Erythroblast (primary cell): ENCODE results near the gene ASL.
"Not testable (repeated sequence)": the region's sequence is repeated elsewhere in the genome, so short reads cannot be mapped to it uniquely, and the experiment has no call there.

Experiments
- DNase-seq, 2 experiments: peaks; one replicate each; lab custom pipeline; 2025; lab: John Stamatoyannopoulos, UW
- GATA1 ChIP-seq: IDR thresholded peaks from 2 replicates; pipeline ENCODE4 v1.6.1; 2011; ENCODE audit warnings: low read depth, mild to moderate bottlenecking, control low read depth, low read length, moderate library complexity
- POLR2A ChIP-seq: IDR thresholded peaks from 2 replicates; pipeline ENCODE4 v1.6.1; 2011; ENCODE audit warnings: mild to moderate bottlenecking, low read length

Gene ASL

GRCh38 chr7:66119245-66119850 lies 43.7 kb downstream of the ASL start:
- no peak for DNase-seq

DNA sequence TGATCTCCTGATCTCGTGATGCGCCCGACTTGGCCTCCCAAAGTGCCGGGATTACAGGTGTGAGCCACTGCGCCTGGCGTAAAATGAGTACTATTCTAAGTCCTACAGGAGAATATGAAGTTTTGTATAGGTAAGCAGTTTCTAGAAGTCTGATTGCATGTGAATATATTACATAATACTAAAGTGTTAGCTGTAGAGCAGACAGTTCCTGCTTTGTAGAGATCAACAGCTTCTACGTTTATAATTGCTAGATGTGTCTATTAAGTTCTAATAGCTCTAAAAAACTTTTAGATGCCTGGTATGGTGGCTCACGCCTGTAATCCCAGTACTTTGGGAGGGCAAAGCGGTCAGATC lies 47.5 kb downstream of the ASL start:
- TF ChIP-seq GATA1 (no peak), POLR2A (no peak)
- no peak for DNase-seq

More at GRCh38 chr7:66119245-66119850, 43.7 kb downstream of the ASL start:
- no peak for TF ChIP-seq GATA1
- no peak for TF ChIP-seq POLR2A

DNA sequence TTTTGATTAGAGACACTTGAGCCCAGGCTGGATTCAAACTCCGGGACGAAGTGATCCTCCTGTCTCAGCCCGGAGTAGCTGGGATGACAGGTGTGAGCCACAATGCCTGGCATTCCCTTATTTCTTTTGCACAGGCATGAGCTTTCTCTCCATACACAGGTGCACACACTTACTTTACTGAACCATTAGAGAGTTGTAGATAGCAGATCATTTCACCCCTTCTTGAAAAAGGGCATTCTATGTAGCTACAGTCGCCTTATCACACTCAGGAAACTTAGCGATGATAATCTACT lies 48.9 kb downstream of the ASL start:
- not testable (repeated sequence) for DNase-seq

GRCh38 chr7:66125052-66125694 lies 49.6 kb downstream of the ASL start:
- DNase-seq = no peak
- TF ChIP-seq POLR2A = no peak
- no peak for TF ChIP-seq GATA1

DNA sequence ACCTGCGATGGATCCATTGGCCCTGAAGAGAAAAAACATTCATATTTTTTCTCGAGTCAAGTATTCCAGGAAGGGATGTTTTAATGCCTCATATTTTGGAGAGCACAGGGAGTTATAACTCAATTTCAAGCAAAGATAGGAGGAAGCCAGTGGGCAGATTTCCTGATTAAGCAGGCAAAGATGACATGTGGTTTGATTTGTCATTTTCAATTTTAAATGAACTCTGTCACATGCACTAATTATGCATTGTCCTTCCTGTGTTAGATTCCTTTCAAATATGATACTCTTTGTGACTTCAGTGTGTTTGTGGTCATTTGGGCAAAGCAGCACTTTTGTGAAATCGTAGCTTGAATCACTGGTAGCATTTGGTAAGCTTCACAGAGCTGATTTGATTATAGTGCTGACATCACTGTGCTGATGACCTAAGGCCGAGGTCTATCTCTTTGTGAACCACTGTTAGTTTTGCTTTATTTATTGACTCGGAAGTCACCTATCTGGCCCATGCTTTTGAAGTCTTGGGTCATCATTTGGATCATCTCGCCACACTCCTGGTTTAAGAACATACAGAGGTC lies 50.2 kb downstream of the ASL start:
- DNase-seq = not testable (repeated sequence)

DNA sequence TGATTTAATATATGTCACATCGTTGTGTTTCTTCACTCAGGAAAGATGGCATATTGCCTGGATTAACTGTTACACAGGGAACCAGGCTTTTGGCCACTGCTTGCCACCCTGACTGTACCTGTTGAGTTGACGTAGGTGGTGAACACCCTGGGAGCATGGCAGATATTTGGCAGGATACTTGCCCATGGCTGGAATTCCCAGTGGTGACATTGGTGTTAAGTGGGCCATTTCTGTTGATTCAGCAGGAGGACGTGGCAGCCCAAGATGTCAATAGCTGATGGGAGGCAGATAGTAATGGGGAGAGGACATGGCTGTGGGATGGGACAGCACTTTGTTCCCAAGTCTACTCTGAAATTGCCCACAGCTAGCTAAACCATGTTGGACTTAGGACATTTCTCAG lies 51.6 kb downstream of the ASL start:
- DNase-seq = not testable (repeated sequence)

DNA sequence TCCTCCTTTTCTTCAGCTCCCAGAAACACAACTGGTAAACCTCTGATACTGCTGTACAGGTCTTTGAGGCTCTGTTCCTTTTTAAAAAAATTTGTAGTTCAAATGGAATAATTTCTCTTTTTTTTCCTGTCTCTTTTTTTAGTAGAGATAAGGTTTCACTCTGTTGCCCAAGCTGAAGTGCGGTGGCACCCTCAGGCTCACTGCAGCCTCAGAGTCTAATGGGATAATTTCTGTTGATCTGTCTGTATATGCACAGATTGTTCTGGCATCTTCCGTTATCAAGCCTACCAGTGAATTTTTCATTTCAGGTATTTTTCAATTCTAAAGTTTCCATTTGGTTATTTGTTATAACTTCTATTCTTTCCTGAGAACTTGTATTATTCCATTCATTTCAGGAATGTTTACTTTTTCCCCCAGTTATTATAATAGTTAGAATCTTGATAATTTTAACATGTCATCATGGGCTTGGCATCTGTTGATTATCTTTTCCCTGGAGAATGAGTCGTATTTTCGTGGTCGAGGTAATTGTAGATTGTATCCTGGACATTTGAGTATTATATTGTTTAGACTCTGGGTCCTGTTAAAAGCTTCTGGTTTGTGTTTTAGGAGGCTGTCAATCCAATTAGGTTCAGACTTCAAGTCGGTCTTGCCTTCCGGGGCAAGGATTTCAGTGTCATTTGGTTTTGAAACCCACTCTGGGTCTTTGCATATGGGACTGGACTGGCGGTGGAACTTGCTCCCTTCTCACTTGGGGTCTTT lies 63.6 kb downstream of the ASL start:
- DNase-seq = no peak
- TF ChIP-seq GATA1 (no peak), POLR2A (no peak)

DNA sequence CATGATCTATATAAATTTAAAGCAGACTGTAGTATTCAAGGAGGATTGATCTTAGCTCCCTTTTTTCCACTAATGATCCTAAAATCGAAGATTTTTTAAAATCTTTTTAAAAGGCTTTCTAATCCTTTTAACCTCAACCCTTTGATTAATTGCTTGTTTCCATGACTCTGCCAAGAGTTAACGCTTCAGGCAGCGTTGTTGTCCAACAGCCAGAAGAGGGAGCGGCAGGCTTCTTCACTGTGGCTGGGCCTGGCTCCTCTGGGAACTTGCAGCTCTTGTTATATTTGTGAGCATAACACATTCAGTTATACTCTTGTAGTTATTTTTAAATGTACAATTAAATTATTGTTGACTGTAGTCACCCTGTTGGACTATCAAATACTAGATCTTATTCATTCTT lies 65.3 kb downstream of the ASL start:
- TF ChIP-seq POLR2A = no peak
- TF ChIP-seq GATA1 = no peak
- DNase-seq = peak in 1 of 2 experiments; percentile 7

DNA sequence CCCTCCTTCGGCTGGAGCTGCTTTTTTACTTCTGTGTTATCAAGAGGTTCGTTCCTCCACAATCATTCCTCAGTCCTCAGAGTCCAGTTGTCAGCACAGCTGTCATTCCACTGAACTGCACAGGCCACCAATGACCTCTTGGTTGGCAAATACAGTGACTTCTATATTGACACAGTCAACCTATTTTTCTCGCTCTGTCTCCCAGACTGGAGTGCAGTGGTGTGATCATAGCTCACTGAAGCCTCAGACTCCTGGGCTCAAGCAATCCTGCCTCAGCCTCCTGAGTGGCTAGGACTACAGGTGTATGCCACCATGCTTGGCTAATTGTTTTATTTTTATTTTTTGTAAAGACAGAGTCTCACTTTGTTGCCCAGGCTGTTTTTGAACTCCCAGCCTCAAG lies 66.7 kb downstream of the ASL start:
- TF ChIP-seq POLR2A = no peak
- no peak for TF ChIP-seq GATA1
- no peak for DNase-seq

- no peak for DNase-seq
- no peak for TF ChIP-seq GATA1
- TF ChIP-seq POLR2A = no peak
Measured at GRCh38 chr7:66142996-66143395, 67.4 kb downstream of the ASL start.
